HL-60 (cell line): ENCODE measurements around the gene PGM2L1.

Experiments used
- DNase-seq, 2 experiments: peaks; one replicate each; pipeline ENCODE4 v3.0.0-alpha.2; 2010 to 2020; ENCODE audit warnings: low read depth in 1 of 2, low spot score in 1 of 2
- H3K27ac ChIP-seq: fragments of 250-450 bp; sonication (Bioruptor Pico); replicated peaks from 2 replicates; pipeline ENCODE4 v1.5.1; 2020; ENCODE audit warnings: mild to moderate bottlenecking, moderate library complexity
- H3K27me3 ChIP-seq: fragments of 250-450 bp; sonication (Bioruptor Pico); 2 replicates; pipeline ENCODE4 v1.5.1; 2021; ENCODE audit warnings: mild to moderate bottlenecking, moderate library complexity; ENCODE audit not compliant: insufficient read depth, poor library complexity, severe bottlenecking
- H3K4me3 ChIP-seq: replicated peaks from 2 replicates; pipeline ENCODE4 v1.5.1; 2011; ENCODE audit warnings: mild to moderate bottlenecking, control low read depth, low read length; ENCODE audit not compliant: insufficient read depth
- GABPA ChIP-seq: IDR thresholded peaks from 2 replicates; pipeline ENCODE4 v1.6.1; 2012; ENCODE audit warnings: low read depth
- POLR2AphosphoS5 ChIP-seq: IDR thresholded peaks from 2 replicates; pipeline ENCODE4 v1.6.1; 2012; ENCODE audit warnings: low read depth
- SPI1 ChIP-seq: IDR thresholded peaks from 2 replicates; pipeline ENCODE4 v1.6.1; 2012; ENCODE audit warnings: low read depth, mild to moderate bottlenecking, borderline replicate concordance
- TF ChIP-seq, protein P1 (sequence below): IDR thresholded peaks from one replicate; pipeline ENCODE4 v1.5.1; 2011; ENCODE audit warnings: low read length, control low read depth, inconsistent platforms; ENCODE audit not compliant: insufficient read depth
- TF ChIP-seq, protein P2 (sequence below): IDR thresholded peaks from 2 replicates; pipeline ENCODE4 v1.6.1; 2012; ENCODE audit warnings: low read depth; ENCODE audit not compliant: insufficient replicate concordance

The PGM2L1 gene

DNA sequence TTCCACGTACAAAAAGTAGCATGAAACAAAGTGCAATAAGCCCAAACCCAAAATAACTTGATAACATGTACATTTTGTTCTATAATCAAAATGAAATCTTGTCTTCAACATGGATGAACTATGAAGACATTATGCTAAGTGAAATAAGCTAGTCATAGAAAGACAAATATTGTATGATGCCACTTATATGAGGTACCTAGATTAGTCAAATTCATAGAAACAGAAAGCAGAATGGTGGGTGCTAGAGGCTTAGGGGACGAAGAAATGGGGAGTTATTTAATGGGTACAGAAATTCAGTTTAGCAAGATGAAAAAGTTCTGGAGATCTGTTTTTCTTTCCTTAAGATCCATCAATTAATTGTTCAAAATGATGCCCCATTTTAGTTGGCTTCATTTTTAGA is 7.5 kb downstream of the PGM2L1 start:
- Histone ChIP-seq H3K27ac (no peak overlapping the region), H3K27me3 (no peaks in the 10 kb centered on the region), H3K4me3 (no peak overlapping the region)
- no peak for TF ChIP-seq SPI1
- DNase-seq = no peak

DNA sequence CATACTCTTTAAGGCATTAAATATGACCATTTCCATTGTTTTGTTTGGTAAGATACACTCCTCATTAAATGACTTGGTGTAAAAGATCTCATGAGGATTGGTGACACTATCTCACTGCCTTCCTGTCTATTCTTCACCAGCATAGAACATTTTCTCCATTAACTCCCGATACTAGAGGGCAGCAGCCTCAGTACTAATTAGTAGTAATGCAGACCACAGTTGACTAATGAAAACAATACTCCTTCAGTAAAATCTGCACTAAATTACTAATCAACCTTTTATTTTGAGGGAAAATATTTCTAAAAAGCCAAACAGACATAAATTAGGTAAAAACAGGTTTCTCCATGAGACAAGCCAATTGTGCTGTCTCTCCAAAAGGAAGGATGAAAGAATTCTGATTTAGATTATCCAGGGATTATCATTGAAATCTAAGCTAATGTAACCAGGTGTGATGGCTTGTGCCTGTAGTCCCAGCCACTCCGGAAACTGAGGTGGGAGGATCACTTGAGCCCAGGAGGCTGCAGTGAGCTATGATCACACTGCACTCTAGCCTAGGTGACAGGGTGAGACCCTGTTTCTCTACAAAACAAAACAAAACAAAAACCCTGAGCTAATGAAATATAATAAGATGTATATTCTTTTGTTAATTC is 9.4 kb downstream of the PGM2L1 start:
- H3K27ac ChIP-seq = no peak overlapping the region
- H3K4me3 ChIP-seq = no peak overlapping the region
- no peak for TF ChIP-seq GABPA
- TF ChIP-seq, protein P1, sequence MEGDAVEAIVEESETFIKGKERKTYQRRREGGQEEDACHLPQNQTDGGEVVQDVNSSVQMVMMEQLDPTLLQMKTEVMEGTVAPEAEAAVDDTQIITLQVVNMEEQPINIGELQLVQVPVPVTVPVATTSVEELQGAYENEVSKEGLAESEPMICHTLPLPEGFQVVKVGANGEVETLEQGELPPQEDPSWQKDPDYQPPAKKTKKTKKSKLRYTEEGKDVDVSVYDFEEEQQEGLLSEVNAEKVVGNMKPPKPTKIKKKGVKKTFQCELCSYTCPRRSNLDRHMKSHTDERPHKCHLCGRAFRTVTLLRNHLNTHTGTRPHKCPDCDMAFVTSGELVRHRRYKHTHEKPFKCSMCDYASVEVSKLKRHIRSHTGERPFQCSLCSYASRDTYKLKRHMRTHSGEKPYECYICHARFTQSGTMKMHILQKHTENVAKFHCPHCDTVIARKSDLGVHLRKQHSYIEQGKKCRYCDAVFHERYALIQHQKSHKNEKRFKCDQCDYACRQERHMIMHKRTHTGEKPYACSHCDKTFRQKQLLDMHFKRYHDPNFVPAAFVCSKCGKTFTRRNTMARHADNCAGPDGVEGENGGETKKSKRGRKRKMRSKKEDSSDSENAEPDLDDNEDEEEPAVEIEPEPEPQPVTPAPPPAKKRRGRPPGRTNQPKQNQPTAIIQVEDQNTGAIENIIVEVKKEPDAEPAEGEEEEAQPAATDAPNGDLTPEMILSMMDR = peak; percentile 66
- peak in 1 of 2 experiments; percentile 60 for DNase-seq
- H3K27me3 ChIP-seq = no peaks in the 10 kb centered on the region

GRCh38 chr11:74384641-74385040 is 13.6 kb downstream of the PGM2L1 start:
- H3K27me3 ChIP-seq = no peaks in the 10 kb centered on the region
- H3K4me3 ChIP-seq = no peak overlapping the region
- DNase-seq = no peak
- TF ChIP-seq POLR2AphosphoS5 = no peak
- no peak for TF ChIP-seq SPI1
- TF ChIP-seq, protein P2, sequence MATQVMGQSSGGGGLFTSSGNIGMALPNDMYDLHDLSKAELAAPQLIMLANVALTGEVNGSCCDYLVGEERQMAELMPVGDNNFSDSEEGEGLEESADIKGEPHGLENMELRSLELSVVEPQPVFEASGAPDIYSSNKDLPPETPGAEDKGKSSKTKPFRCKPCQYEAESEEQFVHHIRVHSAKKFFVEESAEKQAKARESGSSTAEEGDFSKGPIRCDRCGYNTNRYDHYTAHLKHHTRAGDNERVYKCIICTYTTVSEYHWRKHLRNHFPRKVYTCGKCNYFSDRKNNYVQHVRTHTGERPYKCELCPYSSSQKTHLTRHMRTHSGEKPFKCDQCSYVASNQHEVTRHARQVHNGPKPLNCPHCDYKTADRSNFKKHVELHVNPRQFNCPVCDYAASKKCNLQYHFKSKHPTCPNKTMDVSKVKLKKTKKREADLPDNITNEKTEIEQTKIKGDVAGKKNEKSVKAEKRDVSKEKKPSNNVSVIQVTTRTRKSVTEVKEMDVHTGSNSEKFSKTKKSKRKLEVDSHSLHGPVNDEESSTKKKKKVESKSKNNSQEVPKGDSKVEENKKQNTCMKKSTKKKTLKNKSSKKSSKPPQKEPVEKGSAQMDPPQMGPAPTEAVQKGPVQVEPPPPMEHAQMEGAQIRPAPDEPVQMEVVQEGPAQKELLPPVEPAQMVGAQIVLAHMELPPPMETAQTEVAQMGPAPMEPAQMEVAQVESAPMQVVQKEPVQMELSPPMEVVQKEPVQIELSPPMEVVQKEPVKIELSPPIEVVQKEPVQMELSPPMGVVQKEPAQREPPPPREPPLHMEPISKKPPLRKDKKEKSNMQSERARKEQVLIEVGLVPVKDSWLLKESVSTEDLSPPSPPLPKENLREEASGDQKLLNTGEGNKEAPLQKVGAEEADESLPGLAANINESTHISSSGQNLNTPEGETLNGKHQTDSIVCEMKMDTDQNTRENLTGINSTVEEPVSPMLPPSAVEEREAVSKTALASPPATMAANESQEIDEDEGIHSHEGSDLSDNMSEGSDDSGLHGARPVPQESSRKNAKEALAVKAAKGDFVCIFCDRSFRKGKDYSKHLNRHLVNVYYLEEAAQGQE = no peak
- TF ChIP-seq, protein P1 = no peak
- TF ChIP-seq GABPA = no peak
- H3K27ac ChIP-seq = no peak overlapping the region

DNA sequence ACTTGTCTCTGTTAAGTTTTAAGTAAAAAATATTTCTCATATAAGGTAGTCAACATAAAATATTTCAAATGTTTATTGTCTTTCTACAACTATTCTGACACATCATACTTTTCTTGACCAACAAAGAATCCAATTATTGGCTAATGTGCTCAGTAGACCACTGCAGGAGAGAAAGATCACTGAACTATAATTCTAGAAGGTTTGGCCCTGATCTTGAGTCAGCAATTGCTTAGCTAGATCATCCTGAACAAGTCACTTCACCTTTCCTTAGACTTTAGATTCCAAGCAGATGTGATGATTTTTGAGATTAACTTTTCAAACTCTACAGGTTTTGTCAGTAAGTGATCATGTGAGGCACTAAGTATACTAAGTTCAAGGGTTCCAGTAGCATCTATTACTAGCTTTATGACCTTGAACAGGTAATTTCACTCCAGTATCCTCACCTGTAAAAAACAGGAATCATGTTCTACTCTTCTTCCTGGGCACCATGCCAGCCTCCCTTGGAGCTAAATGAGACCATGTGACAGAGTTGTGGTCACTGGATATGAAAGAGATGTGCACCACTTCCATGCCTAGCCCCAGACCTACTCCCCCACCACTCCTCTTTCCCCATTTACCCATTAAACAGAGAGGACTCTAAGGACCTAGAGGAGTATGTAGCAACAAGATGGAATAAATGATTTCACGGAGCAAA is 17.3 kb downstream of the PGM2L1 start:
- no peak overlapping the region for H3K27ac ChIP-seq
- no peaks in the 10 kb centered on the region for H3K27me3 ChIP-seq
- TF ChIP-seq SPI1 = no peak
- TF ChIP-seq, protein P1 = no peak
- no peak for TF ChIP-seq GABPA
- TF ChIP-seq, protein P2 = no peak
- TF ChIP-seq POLR2AphosphoS5 = no peak
- no peak overlapping the region for H3K4me3 ChIP-seq
- DNase-seq = no peak
